Sciatic nerve (tissue), 2 donors: ENCODE measurements around the gene DYRK1A. TPM values are rescaled to one million over a fixed set of nuclear protein-coding genes. Genes with fewer than 3 reads are reported as not detected.

Experiments used
- ATAC-seq: fragments of 200-7000 bp; cut with Tn5 transposase; one replicate; pipeline ENCODE4 v1.9.1; 2020; ENCODE audit warnings: mild to moderate bottlenecking, moderate library complexity
- DNase-seq: peaks from one replicate; pipeline ENCODE4 v3.0.0-alpha.2; 2020; ENCODE audit warnings: low spot score
- intact Hi-C: fragments of 100-400 bp; cut with DNase I; formaldehyde crosslinking; loops from one replicate; pipeline ENCODE4 v1.14.2; 2022
- total RNA-seq: library from RNA; stranded (reverse); fragmentation: NEBNext Ultra II Directional; extraction: Animal tissue kit (Norgen Biotek cat#: 25700); gene quantifications from one replicate; pipeline ENCODE4 v1.2.1, GENCODE V29; 2021
- donor health status: DM: no; HTN: no; CAD: no.
- donor health status: DM: no; HTN: no; CAD: no.

The DYRK1A gene
- total RNA-seq, 1 donor from 2014 or later, result 77.6 TPM

DNA sequence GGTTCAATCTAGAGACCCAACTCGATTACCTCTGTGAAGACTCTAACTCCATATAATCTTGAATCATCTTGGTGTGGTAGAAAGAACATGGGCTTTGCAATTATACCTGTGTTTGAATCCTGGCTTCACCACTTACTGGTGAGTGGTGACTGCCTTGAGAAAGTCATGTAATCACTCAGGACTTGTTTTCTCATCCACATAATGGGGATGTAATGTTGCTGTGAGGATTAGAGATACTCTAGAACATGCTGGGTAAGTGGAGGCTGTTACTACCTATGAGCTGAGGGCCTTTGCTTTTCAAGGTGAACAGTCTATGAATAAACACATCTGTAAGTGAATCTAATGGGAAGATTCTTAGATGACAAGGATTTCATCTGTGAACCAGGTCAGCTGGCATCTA, 2.6 kb upstream of the DYRK1A start:
- no peak for ATAC-seq
- intact Hi-C loops, result loop anchor here (5.0 to 10.0 kb wide), 3 partner anchors 99 to 203 kb away; partner anchors contain the start of gene VPS26C

DNA sequence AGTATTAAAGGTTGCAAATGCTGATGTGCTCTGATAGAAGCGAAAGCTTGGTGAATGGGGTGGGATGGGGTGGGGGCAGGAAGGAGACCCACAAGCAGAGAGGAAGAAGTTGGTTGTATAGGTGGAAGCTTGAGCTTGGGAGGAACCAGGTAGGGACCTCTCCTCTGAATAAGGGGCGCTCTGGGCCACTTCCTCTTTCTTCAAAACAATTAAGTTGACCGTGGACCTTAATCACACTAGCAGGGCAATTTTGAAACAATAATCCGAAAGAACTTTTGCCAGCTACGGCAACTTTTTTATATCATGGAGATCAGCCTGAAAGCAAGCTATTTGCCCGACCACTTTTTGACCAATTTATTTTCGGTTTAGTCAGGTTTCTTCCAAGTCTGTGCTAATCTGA, 1.9 kb upstream of the DYRK1A start:
- ATAC-seq, result no peak
- DNase-seq, result no peak
- intact Hi-C loops, result loop anchor here (5.0 to 10.0 kb wide), 3 partner anchors 100 to 203 kb away; partner anchors contain the start of gene VPS26C

More for the DNA sequence above, 2.6 kb upstream of the DYRK1A start:
- DNase-seq, result no peak

GRCh38 chr21:37365517-37366481, 774 bp upstream of the DYRK1A start:
- ATAC-seq (peak; percentile 38), DNase-seq (peak; percentile 81)
- intact Hi-C loops, result loop anchor here (10.0 kb wide), 2 partner anchors 101 to 141 kb away; partner anchors contain the start of gene VPS26C

DNA sequence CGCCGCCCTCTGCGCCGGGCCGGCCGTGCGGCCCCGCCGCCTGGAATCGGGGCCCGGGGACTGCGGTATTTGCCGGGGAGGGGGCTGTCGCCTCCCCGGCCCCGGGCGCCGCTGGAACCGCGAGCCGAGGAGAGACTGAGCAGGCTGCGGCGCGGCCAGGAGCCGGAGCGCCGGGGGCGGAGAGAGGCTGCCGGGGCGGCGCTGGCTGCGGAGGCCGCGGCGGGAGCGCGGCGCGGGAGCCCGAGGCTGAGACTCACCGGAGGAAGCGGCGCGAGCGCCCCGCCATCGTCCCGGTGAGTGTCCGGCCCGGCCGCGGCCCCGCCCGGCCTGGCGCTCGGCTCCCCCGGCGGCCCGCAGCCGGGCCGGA, 746 bp downstream of the DYRK1A start:
- DNase-seq (no peak), ATAC-seq (no peak)
- intact Hi-C loops, result loop anchor here (10.0 kb wide), 2 partner anchors 103 to 143 kb away; partner anchors contain the start of gene VPS26C

DNA sequence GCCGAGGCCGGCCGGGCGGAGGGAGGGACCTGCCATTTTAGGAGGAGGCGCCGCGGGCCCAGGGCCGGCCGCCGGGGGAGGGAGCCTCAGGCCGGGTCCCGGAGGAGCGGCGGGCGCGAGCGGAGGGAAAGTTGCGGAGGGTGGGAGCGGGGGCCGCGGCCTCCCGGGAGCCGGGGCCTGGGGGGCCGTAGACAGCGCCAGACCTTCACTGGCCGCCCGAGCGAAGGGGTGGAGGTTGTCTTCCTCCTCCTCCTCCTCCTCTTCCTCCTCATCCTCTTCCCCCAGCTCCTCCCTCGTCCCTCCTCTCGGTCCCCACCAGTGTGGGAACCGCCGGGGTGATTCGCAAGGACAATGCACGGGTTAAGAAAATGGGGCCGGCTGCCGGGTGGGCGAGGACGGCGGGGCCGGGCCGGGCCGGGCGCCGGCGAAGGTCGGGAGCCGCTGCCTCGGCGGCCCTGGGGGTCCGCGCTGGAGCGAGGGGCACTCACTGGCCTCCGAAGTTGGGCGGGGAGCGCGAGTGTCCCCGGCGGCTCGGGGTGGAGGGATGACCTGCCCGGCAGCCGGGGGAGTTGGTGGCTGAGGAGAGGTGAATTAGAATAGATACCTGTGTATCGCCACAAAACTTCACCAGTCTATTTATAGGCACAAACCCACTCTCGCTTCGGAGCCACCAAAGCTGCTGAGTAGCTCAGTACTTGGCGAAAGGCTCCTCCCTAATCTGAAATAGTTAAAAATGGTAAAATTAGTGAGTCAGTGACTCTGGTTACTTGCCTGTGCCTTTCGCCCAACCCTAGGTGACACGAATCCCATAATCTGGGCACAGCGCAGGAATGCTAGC, 1.3 kb downstream of the DYRK1A start:
- intact Hi-C loops, result loop anchor here (10.0 kb wide), 2 partner anchors 103 to 143 kb away; partner anchors contain the start of gene VPS26C
- ATAC-seq (no peak), DNase-seq (peak; percentile 70)

DNA sequence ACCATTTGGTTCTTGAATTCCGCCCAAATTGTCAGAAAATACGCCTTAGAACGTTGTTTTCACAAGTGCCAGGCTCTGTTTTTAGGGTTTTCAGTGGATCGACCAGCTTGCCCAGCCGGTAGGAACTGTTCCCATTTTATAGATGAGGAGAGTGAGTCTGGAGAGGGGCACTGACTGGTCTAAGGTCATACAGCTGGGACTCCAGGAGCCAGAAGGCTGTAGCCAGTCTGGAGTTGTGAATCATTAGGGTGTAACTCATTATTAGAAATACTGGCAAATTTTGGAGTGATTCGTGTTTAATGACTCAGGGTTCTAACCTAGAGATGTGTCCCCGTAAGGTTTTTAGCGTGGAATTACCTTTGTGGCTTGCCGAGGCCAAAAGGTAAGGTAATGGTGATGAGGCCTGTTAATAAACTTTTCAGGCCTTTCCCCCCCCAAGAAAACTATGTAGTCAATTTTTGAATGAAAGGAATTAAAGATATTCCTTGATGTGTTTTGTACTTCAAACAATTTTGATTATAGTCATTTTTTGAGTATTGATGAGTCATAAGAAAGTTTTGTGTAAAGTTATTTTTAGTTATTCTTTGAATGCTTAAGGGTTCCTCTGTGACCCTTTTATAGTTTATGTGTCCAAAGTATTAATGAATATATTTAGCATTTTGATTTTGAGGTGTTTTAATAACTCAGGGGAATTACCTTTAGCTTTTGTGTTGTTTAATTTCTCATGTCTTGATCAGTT, 2.1 kb downstream of the DYRK1A start:
- DNase-seq, result no peak
- intact Hi-C loops, result loop anchor here (10.0 kb wide), 2 partner anchors 104 to 144 kb away; partner anchors contain the start of gene VPS26C
- ATAC-seq, result no peak

GRCh38 chr21:37369307-37369854, 2.8 kb downstream of the DYRK1A start:
- intact Hi-C loops, result loop anchor here (10.0 kb wide), 2 partner anchors 105 to 145 kb away; partner anchors contain the start of gene VPS26C
- no peak for DNase-seq
- no peak for ATAC-seq

- ATAC-seq, result no peak
- intact Hi-C loops, result no loop called here
Measured at GRCh38 chr21:37370152-37371040, 3.8 kb downstream of the DYRK1A start.

DNA sequence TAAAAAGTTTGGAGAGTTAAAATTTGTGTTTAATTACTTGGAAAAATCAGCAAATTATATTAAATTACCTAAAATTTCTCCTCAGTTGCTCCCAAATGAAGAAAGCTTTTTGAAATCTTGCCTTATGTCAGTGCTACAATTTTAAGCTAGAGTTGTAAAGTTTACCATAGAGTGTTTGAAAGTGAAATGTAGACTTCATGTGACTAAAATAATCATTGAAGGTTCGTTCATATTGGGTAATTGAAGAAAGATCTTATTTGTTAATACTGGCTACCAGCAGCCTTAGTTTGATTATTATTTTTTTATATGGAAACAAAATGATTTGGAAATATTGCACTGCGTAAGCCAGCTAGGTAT, 4.4 kb downstream of the DYRK1A start:
- ATAC-seq (no peak), DNase-seq (no peak)
- intact Hi-C loops, result no loop called here

More at GRCh38 chr21:37370152-37371040, 3.8 kb downstream of the DYRK1A start:
- DNase-seq, result no peak

- DNase-seq, result no peak
- intact Hi-C loops, result no loop called here
- no peak for ATAC-seq
Measured at GRCh38 chr21:37372127-37372731, 5.7 kb downstream of the DYRK1A start.

DNA sequence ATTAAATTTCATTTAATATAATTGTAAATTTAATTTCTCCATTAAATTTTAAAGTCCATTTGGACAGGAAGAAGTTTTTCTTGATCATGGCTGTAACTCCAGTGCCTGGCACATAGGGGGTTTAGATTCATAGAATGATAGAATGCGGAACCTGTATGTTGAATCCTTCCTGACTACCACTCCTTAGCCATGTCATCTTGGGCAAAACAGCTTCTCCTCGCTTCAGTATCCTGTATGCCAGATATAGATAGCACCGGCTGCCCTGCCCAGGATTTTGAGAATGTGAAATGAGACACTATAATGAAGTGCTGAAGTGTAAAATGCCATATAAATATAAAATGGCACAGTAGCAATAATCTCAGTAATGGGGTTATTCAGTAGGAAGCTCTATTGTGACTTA, 6.4 kb downstream of the DYRK1A start:
- intact Hi-C loops, result no loop called here
- ATAC-seq (no peak), DNase-seq (no peak)

DNA sequence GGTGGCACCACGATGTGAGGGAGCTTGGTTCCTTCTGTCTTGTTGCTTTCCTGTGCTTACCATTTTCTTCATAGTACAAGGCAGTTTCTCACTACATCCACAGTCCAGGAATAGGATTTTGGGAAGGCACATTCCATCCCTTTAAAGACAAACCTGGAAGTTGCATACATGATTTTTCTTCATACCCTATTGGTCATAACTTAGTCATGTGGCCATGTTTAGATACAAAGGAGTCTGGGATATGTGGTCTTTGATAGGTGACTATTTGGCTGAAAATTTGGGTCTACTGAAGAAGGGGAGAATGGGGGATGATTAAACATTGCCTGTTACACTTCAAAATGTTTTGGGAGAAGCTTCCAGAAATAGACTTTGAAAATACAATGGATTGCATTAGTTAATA, 7.0 kb downstream of the DYRK1A start:
- intact Hi-C loops, result no loop called here
- DNase-seq (no peak), ATAC-seq (no peak)

DNA sequence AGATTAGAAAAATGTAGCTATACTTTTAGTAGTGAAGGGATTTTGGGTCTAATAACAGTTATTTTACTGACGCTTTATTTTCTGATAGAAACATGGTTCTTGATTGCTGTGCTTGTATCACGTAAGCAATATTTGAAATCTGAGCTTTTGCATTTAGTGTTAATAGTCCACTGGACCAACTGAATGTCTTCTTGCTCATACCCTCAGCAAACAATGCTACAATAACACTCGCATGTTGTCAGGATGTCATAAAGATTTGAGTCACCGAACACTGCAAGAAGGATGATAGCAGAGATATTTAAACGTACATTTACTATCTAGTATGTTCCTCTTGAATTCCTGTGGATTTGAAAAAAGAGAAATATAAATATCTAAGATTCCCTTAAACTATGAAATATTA, 7.5 kb downstream of the DYRK1A start:
- DNase-seq (no peak), ATAC-seq (no peak)
- intact Hi-C loops, result no loop called here

DNA sequence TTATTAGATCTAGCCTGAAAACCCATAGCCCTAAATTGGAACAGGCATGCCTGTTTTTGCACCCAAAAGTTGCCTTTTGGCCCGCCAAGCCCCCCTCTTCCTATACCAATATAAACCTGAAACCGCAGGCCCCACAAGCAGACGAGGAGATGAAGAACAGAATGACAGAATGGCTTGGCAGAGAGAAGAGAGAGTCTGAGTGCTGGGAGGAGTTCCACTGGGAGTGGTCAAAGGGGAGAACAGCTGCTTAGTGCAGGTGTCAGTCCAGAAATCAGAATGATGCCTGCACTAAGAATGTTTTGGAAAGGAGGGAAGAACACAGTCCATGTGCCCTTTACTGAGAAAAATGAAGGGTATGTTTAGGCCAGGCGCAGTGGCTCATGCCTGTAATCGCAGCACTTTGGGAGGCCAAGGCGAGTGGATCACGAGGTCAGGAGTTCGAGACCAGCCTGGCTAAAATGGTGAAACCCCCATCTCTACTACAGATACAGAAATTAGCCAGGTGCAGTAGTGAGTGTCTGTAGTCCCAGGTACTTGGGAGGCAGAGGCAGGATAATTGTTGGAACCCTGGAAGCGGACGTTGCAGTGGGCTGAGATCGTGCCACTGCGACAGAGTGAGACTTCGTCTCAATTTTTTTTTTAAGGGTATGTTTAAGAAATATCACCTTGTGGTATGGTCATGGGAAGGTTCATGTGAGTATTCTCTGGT, 9.4 kb downstream of the DYRK1A start:
- intact Hi-C loops, result no loop called here
- ATAC-seq (no peak), DNase-seq (no peak)

GRCh38 chr21:37378700-37379139, 12.1 kb downstream of the DYRK1A start:
- ATAC-seq, result no peak
- intact Hi-C loops, result no loop called here
- no peak for DNase-seq
